Fibroblast of lung (primary cell): Measurements from ENCODE around the gene MYO10. TPM values are rescaled to one million over a fixed set of nuclear protein-coding genes. Genes with fewer than 3 reads are reported as not detected.
A peak's percentile ranks its signal among the peaks of the same experiment; 100 is the strongest.

Experiments used
- DNase-seq, 2 donors: peaks; one replicate each; pipeline versions ENCODE4 v3.0.0 to v3.0.0-alpha.2; 2010; ENCODE audit warnings: low read depth in 2 of 2
- H2AFZ ChIP-seq: 2 replicates; pipeline ENCODE4 v1.5.1; 2012; ENCODE audit warnings: low read length, control low read depth, inconsistent platforms
- H3K27ac ChIP-seq: 2 replicates; pipeline ENCODE4 v1.5.1; 2011; ENCODE audit warnings: low read length, control low read depth; ENCODE audit not compliant: insufficient read depth
- H3K27me3 ChIP-seq: 2 replicates; pipeline ENCODE4 v1.5.1; 2011; ENCODE audit warnings: mild to moderate bottlenecking, low read length; ENCODE audit not compliant: control insufficient read depth, insufficient read depth
- H3K36me3 ChIP-seq: 2 replicates; pipeline ENCODE4 v1.5.1; 2011; ENCODE audit warnings: low read length; ENCODE audit not compliant: control insufficient read depth, insufficient read depth
- H3K4me1 ChIP-seq: 2 replicates; pipeline ENCODE4 v1.5.1; 2011; ENCODE audit warnings: low read length; ENCODE audit not compliant: control insufficient read depth, insufficient read depth; ENCODE audit errors: extremely low read depth
- H3K4me2 ChIP-seq: 2 replicates; pipeline ENCODE4 v1.5.1; 2011; ENCODE audit warnings: low read length, control low read depth; ENCODE audit not compliant: insufficient read depth; ENCODE audit errors: extremely low read depth
- H3K4me3 ChIP-seq, 4 experiments: fragments of 200-600 bp in 1 of 4; sonication (generic) in 1 of 4; replicated peaks in 1 of 4; 2 replicates each; pipeline ENCODE4 v1.5.1; 2011 to 2016; ENCODE audit warnings: low read length in 4 of 4, low read depth in 3 of 4, mild to moderate bottlenecking in 3 of 4, control low read depth in 2 of 4, inconsistent platforms in 1 of 4, mixed read lengths in 1 of 4; ENCODE audit not compliant: insufficient read depth in 1 of 4; ENCODE audit errors: control extremely low read depth in 1 of 4
- H3K79me2 ChIP-seq: 2 replicates; pipeline ENCODE4 v1.5.1; 2012; ENCODE audit warnings: mild to moderate bottlenecking, low read length, inconsistent platforms; ENCODE audit not compliant: control insufficient read depth, insufficient read depth
- H3K9ac ChIP-seq: 2 replicates; pipeline ENCODE4 v1.5.1; 2011; ENCODE audit warnings: mild to moderate bottlenecking, low read length, control low read depth; ENCODE audit not compliant: insufficient read depth
- H3K9me3 ChIP-seq: 2 replicates; pipeline ENCODE4 v1.5.1; 2012; ENCODE audit warnings: low read depth, low read length; ENCODE audit not compliant: control insufficient read depth, insufficient read depth
- H4K20me1 ChIP-seq: 2 replicates; pipeline ENCODE4 v1.5.1; 2011; ENCODE audit warnings: low read length; ENCODE audit not compliant: control insufficient read depth, insufficient read depth; ENCODE audit errors: extremely low read depth
- CTCF ChIP-seq, 2 donors: IDR thresholded peaks in 1 of 2; conservative IDR thresholded peaks in 1 of 2; 1 replicate in 1 of 2; 2 replicates in 1 of 2; pipeline ENCODE4 v1.5.1; 2011 to 2012; ENCODE audit warnings: low read length in 2 of 2, control low read depth in 1 of 2, inconsistent platforms in 1 of 2, low read depth in 1 of 2, mild to moderate bottlenecking in 1 of 2
- EZH2 ChIP-seq: IDR thresholded peaks from 2 replicates; pipeline ENCODE4 v1.5.1; 2012; ENCODE audit warnings: low read length, control low read depth, mild to moderate bottlenecking; ENCODE audit errors: missing control alignments
- polyA plus RNA-seq, 2 donors: library from polyadenylated mRNA; depleted of rRNA in 1 of 2; stranded (reverse) in 1 of 2; unstranded in 1 of 2; fragments of >200 nt; gene quantifications; 2 replicates each; pipeline ENCODE4 v1.2.1, GENCODE V29; 2011 to 2012; ENCODE audit warnings: missing spikeins in 1 of 2
- total RNA-seq: library from RNA; depleted of rRNA; stranded (reverse); fragments of >200 nt; gene quantifications from 2 replicates; pipeline ENCODE4 v1.2.1, GENCODE V29; 2014

Gene MYO10
- total and polyA plus RNA-seq, 2 donors (not counting 1 experiment from before 2014, with no cell fraction given), result 16.6 to 82.2 TPM

GRCh38 chr5:16735101-16736060, 200.7 kb downstream of the MYO10 start:
- Histone ChIP-seq H3K9ac (no peak overlapping the region), H4K20me1 (no peaks in the 10 kb centered on the region), H3K27ac (peak overlapping the region; percentile 19), H3K4me3 (peak overlapping the region in 1 of 4 experiments; percentile 39), H3K36me3 (peaks cover 6% of the 10 kb centered on the region), H3K27me3 (no peaks in the 10 kb centered on the region), H2AFZ (no peak overlapping the region), H3K4me2 (no peak overlapping the region), H3K79me2 (no peaks in the 10 kb centered on the region), H3K9me3 (no peaks in the 10 kb centered on the region), H3K4me1 (peaks cover 3% of the 10 kb centered on the region)
- TF ChIP-seq EZH2 (no peak), CTCF (conservative IDR thresholded peaks at IDR 0.05 in 1 of 2, IDR thresholded peaks at IDR 0.05 in 1 of 2; ENCODE audit: low read depth in 1 of 2, low read length in 2 of 2) (no peak)
- DNase-seq, result peak in 1 of 2 donors; percentile 29

GRCh38 chr5:16733331-16734006, 202.6 kb downstream of the MYO10 start:
- TF ChIP-seq CTCF (conservative IDR thresholded peaks at IDR 0.05 in 1 of 2, IDR thresholded peaks at IDR 0.05 in 1 of 2; ENCODE audit: low read depth in 1 of 2, low read length in 2 of 2) (no peak), EZH2 (no peak)
- DNase-seq, result no peak
- H3K4me3 ChIP-seq, result no peak overlapping the region
- peaks cover 4% of the 10 kb centered on the region for H3K36me3 ChIP-seq
- no peaks in the 10 kb centered on the region for H4K20me1 ChIP-seq
- H3K9me3 ChIP-seq, result no peaks in the 10 kb centered on the region
- H3K27me3 ChIP-seq, result no peaks in the 10 kb centered on the region
- H3K79me2 ChIP-seq, result peaks cover 2% of the 10 kb centered on the region
- no peak overlapping the region for H3K27ac ChIP-seq
- H3K4me1 ChIP-seq, result peaks cover 3% of the 10 kb centered on the region
- H3K9ac ChIP-seq, result no peak overlapping the region
- no peak overlapping the region for H2AFZ ChIP-seq
- no peak overlapping the region for H3K4me2 ChIP-seq

GRCh38 chr5:16732356-16732755, 203.7 kb downstream of the MYO10 start:
- Histone ChIP-seq H4K20me1 (no peaks in the 10 kb centered on the region), H3K36me3 (peaks cover 4% of the 10 kb centered on the region), H3K9me3 (no peaks in the 10 kb centered on the region), H3K9ac (no peak overlapping the region), H3K27ac (no peak overlapping the region), H3K4me2 (no peak overlapping the region), H3K4me3 (no peak overlapping the region), H3K27me3 (no peaks in the 10 kb centered on the region), H3K4me1 (peaks cover 3% of the 10 kb centered on the region), H2AFZ (no peak overlapping the region), H3K79me2 (peaks cover 2% of the 10 kb centered on the region)
- DNase-seq, result no peak
- TF ChIP-seq EZH2, result no peak
